Renal cortical epithelial cell (primary cell): ENCODE measurements around the gene KBTBD13. TPM values are rescaled to one million over a fixed set of nuclear protein-coding genes. Genes with fewer than 3 reads are reported as not detected.
A peak's percentile ranks its signal among the peaks of the same experiment; 100 is the strongest.

Experiments used
- DNase-seq: peaks from one replicate; pipeline ENCODE4 v3.0.0-alpha.2; 2011; ENCODE audit warnings: low read depth
- total RNA-seq: library from RNA; depleted of rRNA; stranded (reverse); fragments of >200 nt; gene quantifications from 2 replicates; pipeline ENCODE4 v1.2.3, GENCODE V29; 2014

KBTBD13 gene
- total RNA-seq, 1 donor from 2014 or later = not detected

DNA sequence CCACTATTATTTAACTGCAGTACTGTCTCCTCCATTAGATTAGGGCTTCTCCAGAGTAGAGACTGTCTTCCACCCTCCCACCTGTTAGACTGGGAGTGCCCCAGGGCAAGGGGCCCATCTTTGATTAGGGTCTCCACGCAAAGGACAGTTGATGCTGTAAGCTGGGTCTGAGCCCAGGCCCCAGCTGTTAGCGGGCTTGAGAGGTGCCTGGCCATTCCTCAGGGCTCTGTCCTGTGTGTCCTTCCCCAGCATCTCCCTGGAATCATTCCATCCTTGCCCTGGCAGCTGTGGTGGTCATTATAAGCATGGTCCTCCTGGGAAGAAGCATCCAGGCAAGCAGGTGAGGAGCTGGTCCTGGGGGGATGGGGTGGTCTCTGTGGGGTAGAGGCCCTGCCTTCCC is 25.3 kb upstream of the KBTBD13 start:
- DNase-seq = no peak

GRCh38 chr15:65052956-65053355 is 23.6 kb upstream of the KBTBD13 start:
- DNase-seq = no peak

- peak; percentile 40 for DNase-seq
Observed at GRCh38 chr15:65054333-65055200, 22.0 kb upstream of the KBTBD13 start.

- DNase-seq = peak; percentile 79
Observed at GRCh38 chr15:65055201-65055870, 21.2 kb upstream of the KBTBD13 start.

DNA sequence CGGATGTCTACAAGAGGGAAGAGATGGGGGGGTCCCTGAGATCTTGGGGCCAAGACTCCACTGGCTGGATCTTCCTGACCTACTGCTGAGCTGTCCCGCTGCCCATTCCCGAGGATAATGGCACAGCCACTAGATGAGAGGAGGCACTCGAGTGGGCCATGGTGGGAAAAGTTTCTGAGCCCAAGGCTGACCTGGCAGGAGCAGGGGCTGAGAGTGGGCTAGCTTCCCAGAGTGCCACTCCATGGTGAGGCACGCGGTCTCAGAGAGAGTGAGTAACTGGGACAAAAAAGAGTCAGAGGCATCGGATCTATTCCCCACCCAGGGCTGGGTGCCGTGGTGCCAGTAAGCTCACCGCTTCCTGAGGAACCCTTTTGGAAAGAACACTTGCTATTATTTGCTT is 20.4 kb upstream of the KBTBD13 start:
- DNase-seq = no peak

DNA sequence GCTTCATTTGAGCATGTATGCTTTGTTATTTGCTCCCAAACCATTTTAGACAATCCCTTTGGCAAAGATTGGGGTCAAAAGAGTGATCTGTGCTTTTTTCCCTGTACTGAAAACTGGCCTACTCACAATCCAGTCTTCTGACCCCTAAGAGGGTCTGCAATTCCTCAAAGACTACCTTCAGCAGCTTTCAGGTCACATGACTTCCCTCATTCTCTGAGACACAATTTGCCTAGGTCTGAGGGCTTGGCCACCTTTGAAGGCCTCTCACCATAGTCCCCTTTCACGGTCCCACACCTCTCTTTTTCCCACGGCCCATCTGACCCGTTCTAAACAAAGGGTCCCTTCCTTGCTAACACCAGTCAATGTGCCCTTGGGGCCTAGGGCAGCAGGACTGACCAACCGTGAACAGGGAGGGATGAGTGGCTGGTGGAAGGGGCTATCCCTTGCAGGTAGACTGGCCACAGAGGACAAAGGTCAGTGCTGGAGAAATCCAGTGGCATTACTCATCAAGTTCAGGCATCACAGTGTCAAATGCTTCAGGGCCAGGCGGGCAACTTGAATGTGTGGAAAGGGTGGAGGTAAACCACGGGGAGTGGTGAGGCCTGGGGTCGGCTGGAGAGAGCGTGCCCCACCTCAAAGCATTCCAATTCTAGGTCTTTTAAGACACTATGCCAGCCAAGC is 19.5 kb upstream of the KBTBD13 start:
- peak; percentile 99 for DNase-seq

- DNase-seq = no peak
Observed at GRCh38 chr15:65057549-65057940, 19.0 kb upstream of the KBTBD13 start.

DNA sequence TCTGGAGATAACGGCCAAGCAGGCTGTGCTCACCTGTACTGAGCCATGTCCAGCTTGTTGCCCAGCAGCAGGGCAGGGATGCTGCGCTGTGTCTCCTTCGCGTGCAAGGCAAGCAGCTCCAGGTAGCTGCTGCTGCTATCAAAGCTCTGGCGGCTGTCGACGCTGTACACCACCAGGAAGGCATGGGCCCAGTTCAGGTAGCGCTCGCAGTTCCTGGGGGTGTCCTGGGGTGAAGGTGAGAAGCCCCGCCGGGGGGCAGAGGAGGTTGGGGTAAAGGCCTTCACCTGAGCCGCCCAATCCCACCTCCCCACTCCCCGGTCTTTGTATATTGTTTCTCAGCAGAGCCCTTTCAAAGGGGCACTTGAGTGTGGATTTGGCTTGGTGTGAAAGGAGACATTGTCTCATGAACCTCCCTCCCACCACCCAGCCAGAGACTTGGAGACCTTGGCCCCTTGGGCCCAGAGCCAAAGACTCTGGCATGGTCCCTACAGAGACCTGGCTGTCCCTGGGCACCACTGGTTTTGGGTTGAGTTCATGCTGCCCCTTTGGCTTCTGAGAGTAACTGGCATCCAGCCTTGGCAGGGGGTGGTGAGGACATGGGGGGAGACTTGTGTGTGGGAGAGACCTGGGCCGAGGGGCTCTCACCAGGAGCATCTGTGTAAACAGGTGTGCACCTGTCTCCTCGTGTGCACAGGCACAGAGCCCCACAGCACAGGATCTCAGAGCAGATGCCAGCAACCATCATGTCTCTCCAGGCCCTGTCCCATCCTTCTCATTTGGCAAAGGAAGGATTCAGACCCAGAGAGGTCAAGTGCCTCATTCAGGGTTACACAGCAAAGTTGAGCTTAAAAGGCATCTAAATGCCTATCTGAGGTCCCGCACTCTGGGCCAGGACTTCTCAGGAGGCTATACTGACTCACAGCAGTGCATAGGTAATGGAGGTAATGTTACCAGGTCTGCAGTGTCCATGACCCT is 17.9 kb upstream of the KBTBD13 start:
- no peak for DNase-seq

DNA sequence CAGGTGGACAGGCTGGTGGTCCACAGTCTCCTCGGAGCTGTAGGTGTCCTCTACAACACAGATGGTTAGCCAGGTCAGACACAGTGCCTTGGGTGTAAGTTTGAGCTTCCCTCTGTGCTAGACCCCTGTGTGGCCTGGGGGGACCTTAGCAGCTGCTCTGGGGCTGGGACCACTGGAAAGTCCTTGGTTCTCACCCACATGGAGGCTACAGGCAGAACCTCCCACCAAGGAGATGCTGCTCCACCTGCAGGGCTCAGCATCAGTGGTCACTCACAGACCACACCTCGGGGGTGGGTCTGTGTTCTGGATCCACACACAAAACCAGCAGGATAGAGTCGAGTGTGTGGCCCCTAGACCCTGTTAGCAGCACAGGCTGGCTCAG is 17.2 kb upstream of the KBTBD13 start:
- no peak for DNase-seq

DNA sequence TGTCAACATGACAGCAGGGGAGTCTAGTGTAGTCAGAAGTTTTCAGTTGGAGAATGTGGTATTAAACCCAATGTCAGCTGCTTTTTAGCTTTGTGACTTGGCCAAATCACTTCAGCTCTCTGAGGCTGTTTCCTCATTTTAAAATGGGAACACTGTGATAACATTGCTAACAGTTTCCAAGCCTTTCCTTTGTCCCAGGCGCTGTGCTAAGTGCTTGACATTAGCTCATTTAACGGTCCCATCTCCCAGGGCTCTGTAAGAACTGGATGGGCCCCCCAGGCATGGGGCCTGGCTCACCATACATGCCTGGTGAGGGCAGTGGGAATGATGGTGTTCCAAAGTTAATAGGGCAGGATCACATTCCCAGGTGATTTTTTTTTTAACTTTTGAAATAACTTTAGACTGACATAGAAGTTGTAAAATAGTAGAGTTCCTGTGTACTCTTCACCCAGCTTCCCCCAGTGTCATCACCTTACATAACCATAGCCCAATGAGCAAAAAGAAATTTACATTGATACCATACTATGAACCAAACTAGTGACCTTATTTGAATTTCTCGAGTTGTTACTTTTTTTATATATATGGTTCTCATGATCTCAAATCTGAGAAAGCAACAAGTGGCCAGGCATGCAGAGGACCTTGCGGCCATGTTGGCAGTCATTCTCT is 16.5 kb upstream of the KBTBD13 start:
- DNase-seq = no peak

DNA sequence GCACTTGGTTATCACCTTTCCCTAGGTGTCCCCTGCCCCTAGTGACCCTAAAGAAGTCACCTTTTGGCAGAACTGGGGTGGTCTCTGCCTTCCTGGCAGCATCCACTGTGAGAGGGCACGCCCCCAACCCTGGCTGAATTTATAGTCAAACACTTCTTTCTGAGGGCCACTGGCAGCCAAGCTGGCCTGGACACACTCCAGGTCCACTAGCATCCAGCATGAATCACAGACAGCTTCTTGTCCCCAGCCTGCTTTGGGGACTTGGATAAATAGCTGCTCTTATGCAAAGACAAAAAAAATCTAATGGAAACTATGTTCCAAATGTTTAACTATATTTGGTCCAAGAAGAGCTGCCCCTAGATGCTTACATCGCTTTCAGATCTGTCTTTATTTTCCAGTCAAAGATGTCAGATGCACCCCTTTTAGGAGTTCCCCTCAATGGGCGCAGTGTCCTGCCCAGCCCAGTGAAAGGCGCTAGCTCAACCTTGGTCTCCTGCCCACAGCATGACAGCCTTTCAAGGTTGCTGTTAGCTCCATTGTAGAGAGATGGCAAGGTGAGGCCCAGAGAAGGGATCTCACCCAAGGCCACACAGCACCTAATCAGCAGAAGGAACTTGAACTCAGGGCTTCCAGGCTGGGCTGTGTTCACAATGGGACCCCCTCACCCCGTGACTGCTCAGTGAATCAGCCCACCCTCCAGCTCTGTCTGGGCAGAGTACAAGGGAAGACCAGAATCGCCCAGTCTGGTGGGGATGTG is 15.7 kb upstream of the KBTBD13 start:
- DNase-seq = no peak

GRCh38 chr15:65062061-65062460 is 14.5 kb upstream of the KBTBD13 start:
- no peak for DNase-seq

DNA sequence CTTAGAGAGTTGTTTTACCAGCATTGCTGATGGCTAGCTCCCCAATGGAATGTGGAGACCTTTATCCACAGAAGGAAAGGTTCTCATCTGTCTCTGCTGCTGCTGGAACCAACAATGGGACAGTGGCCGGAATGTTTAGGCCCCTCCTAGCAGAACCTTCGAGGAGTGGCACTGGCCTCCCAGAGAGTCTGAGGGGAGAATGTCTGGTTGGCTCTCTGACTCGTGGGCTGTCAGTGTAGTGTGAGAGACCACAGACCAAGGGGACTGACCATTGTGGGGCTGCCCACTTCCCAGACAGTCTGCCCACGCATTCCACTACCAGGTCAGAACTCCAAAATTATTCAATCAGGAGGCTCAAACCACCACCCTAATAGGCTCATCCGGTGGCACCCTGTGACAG is 13.8 kb upstream of the KBTBD13 start:
- no peak for DNase-seq

DNA sequence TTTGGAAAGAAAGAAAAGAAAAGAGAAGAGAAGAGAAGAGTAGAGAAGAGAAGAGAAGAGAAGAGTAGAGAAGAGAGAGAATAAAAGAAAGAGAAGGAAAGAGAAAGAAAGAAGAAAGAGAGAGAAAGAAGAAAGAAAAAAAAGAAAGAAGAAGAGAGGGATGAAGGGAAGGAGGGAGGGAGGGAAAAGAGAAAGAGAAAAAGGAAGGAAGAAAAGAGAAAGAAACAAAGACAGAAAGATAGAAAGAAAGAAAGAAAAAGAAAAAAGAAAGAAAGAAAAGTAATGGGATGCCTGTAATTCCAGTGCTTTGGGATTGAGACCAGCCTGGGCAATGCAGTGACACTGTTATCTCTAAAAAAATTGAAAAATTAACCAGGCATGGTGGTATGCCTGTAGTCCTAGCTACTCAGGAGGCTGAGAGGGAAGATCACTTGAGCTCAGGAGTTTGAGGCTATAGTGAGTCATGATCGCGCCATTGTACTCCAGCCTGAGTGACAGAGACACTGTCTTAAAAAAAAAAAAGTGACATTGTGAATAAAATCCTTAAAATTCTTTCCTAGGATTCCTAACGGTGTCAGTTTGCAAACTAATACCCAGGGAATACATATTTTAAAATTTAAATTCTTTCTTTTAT is 10.4 kb upstream of the KBTBD13 start:
- no peak for DNase-seq

DNA sequence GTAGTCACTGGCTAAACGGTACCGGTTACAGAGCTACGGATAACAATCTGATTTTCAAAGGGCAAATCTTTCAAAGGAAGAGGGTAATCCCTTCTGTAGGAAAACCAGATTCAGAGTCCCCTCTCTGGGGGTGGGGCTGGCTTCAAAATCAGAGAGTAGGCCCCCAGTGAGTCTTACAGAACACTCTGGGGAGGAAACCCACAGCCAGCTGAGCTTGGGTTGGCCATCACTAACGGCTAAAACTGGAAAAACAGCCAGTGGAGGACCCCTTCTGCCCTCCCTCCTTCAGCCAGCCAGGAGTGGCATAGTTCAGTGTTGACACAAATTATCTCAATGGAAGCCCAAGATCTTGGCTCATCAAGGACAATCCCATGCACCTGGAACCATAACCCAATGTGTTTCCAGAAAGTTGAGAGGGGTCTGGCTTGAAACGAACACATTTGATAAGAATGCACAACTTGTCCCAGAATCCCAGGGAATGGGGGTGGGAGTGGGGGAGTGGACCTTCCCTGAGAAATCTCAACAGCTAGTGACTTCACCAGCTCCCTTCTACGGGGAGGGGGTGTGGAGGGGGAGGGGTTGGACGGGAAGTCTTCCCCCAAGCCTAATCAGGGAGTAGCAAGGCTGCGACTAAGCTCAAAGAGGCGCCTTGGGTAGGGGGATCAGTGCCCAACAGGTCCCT is 9.8 kb upstream of the KBTBD13 start:
- DNase-seq = no peak

- DNase-seq = no peak
Observed at GRCh38 chr15:65067317-65067644, 9.3 kb upstream of the KBTBD13 start.

DNA sequence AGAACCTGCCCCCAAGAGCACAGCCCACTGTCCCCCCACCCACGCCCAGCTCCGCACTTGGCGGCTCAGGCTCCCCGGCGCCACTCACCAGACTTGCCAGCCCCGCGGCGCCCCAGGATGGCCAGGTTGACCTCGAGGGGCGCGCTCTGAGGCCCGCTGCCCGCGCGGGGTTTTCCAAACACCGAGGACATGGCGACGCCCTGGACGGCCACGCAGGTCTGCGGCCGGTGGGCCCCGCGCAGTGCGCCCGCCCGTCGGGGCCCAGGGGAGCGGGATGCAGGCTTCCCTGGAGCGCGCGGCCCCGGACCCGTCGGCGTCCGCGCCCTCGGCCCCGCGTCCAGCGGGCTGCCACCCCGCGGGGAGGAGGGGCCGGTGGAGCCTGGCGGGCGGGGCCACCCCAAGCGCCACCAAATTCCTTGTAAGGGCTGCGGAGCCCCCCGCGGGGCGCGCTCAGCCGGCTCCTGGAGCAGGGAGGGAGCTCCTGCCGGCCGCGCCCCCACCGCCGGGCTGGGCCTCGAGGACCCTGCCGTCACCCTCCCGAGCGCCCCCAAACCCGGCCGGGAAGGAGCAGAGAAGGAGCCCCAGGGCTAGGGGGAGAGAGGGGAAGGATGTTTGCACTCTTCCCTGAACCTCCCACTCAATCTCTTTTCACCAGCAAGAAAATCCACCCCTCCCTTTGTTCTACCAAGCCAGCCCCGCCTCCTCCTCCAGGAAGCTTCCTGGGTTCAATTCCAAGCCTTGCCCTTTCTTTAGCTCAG is 8.7 kb upstream of the KBTBD13 start, which contains the start of gene RASL12:
RASL12 (minus strand) TSS at position 347 of the 758 bp plus-strand sequence; CDS start at position 191, 156 bp downstream.
- DNase-seq = no peak

- DNase-seq = no peak
Observed at GRCh38 chr15:65068403-65068788, 8.2 kb upstream of the KBTBD13 start.
